ENCODE measurements around the gene CALCR. TPM values are rescaled to one million over a fixed set of nuclear protein-coding genes. Genes with fewer than 3 reads are reported as not detected.

CALCR gene
- total RNA-seq (2014; rRNA removed; shearing (Covaris generic)) (not detected in 2 replicates), polyA plus RNA-seq (2016; fragmentation: Nextera tagmentation; extraction: Ambion mirVana) (not detected in 2 replicates)

GRCh38 chr7:93574646-93575554 lies at the start of gene CALCR:
CALCR (minus strand) TSS chr7:93574724; CDS start chr7:93486981, 87,743 bp downstream.
- Histone ChIP-seq H4K20me1 (ENCODE audit: insufficient read depth) (no peaks in the 10 kb centered on the region), H3K4me1 (ENCODE audit: insufficient read depth) (no peaks in the 10 kb centered on the region), H3F3A (ENCODE audit: insufficient read depth) (no peaks in the 10 kb centered on the region), H3K4me2 (ENCODE audit: unreplicated experiment) (no peak within 1 kb of the TSS), H3K36me3 (ENCODE audit: low read depth) (no peaks in the 10 kb centered on the region), H3K9me3 (ENCODE audit: low read depth) (no peaks in the 10 kb centered on the region), H3K9ac (no peak within 1 kb of the TSS), H2AFZ (no peak within 1 kb of the TSS), H3K27me3 (replicated peaks; ENCODE audit: insufficient read depth) (peaks cover 56% of the 10 kb centered on the region), H3K27ac (no peak within 1 kb of the TSS), H3K9me2 (ENCODE audit: insufficient read depth) (no peaks in the 10 kb centered on the region), H3K4me3 (no peak within 1 kb of the TSS), H3K79me2 (ENCODE audit: insufficient read depth) (no peaks in the 10 kb centered on the region)
- DNase-seq, result peak; percentile 8
- WGBS, 2 experiments (ENCODE audit: low coverage in 1 of 2, low lambda C conversion rate in 2 of 2, missing lambda C conversion rate in 2 of 2), result 2% methylated on average over 30 to 42 of the region's 46 CpGs
- in situ Hi-C loops (cut with MboI), result no loop called here
- TF ChIP-seq EZH2 (IDR thresholded peaks at IDR 0.05; ENCODE audit: insufficient read depth, poor library complexity, severe bottlenecking) (no peak), EZH2phosphoT487 (IDR thresholded peaks at IDR 0.05; ENCODE audit: insufficient read depth, low read depth) (no peak)

- H3K9me3 ChIP-seq (ENCODE audit: low read depth), result no peaks in the 10 kb centered on the region
- no peaks in the 10 kb centered on the region for H3K9me2 ChIP-seq (ENCODE audit: insufficient read depth)
- H4K20me1 ChIP-seq (ENCODE audit: insufficient read depth), result no peaks in the 10 kb centered on the region
- H3K79me2 ChIP-seq (ENCODE audit: insufficient read depth), result no peaks in the 10 kb centered on the region
- no peaks in the 10 kb centered on the region for H3K27me3 ChIP-seq (replicated peaks; ENCODE audit: insufficient read depth)
- H3F3A ChIP-seq (ENCODE audit: insufficient read depth), result no peaks in the 10 kb centered on the region
- in situ Hi-C loops (cut with MboI), result no loop called here
- no peak overlapping the region for H3K9ac ChIP-seq
- no peak overlapping the region for H2AFZ ChIP-seq
- no peak overlapping the region for H3K4me3 ChIP-seq
- no peak overlapping the region for H3K27ac ChIP-seq
- TF ChIP-seq EZH2 (IDR thresholded peaks at IDR 0.05; ENCODE audit: insufficient read depth, poor library complexity, severe bottlenecking), result no peak
- TF ChIP-seq EZH2phosphoT487 (IDR thresholded peaks at IDR 0.05; ENCODE audit: insufficient read depth, low read depth), result no peak
- no peaks in the 10 kb centered on the region for H3K36me3 ChIP-seq (ENCODE audit: low read depth)
- H3K4me1 ChIP-seq (ENCODE audit: insufficient read depth), result no peaks in the 10 kb centered on the region
- WGBS, 2 experiments (ENCODE audit: low coverage in 1 of 2, low lambda C conversion rate in 2 of 2, missing lambda C conversion rate in 2 of 2), result 68 to 89% methylated on average over 1 of the region's 1 CpG
- no peak overlapping the region for H3K4me2 ChIP-seq (ENCODE audit: unreplicated experiment)
- DNase-seq, result no peak
These were observed 49.3 kb upstream of the CALCR start for GRCh38 chr7:93623816-93624215.

GRCh38 chr7:93622036-93623033 lies 47.8 kb upstream of the CALCR start:
- Histone ChIP-seq H3K4me2 (ENCODE audit: unreplicated experiment) (peak overlapping the region; percentile 56), H3K9ac (no peak overlapping the region)
- WGBS, 2 experiments (ENCODE audit: low coverage in 1 of 2, low lambda C conversion rate in 2 of 2, missing lambda C conversion rate in 2 of 2), result 14 to 17% methylated on average over 13 of the region's 13 CpGs

GRCh38 chr7:93620864-93621263 lies 46.3 kb upstream of the CALCR start:
- Histone ChIP-seq H3K79me2 (ENCODE audit: insufficient read depth) (no peaks in the 10 kb centered on the region), H3K36me3 (ENCODE audit: low read depth) (no peaks in the 10 kb centered on the region), H3K27me3 (replicated peaks; ENCODE audit: insufficient read depth) (0 out of 2 replicates have a peak, but pooled peaks cover 3% of the 10 kb centered on the region), H3K4me1 (ENCODE audit: insufficient read depth) (no peaks in the 10 kb centered on the region), H2AFZ (no peak overlapping the region), H3K9me2 (ENCODE audit: insufficient read depth) (no peaks in the 10 kb centered on the region), H3K9me3 (ENCODE audit: low read depth) (no peaks in the 10 kb centered on the region), H3K9ac (no peak overlapping the region), H3K4me3 (no peak overlapping the region), H3K27ac (no peak overlapping the region), H3K4me2 (ENCODE audit: unreplicated experiment) (no peak overlapping the region), H4K20me1 (ENCODE audit: insufficient read depth) (no peaks in the 10 kb centered on the region), H3F3A (ENCODE audit: insufficient read depth) (no peaks in the 10 kb centered on the region)
- in situ Hi-C loops (cut with MboI), result no loop called here
- TF ChIP-seq EZH2phosphoT487 (IDR thresholded peaks at IDR 0.05; ENCODE audit: insufficient read depth, low read depth) (no peak), EZH2 (IDR thresholded peaks at IDR 0.05; ENCODE audit: insufficient read depth, poor library complexity, severe bottlenecking) (no peak)
- DNase-seq, result no peak

More at GRCh38 chr7:93622036-93623033, 47.8 kb upstream of the CALCR start:
- peak overlapping the region; percentile 48 for H3K4me3 ChIP-seq
- no peaks in the 10 kb centered on the region for H3K9me3 ChIP-seq (ENCODE audit: low read depth)
- no peaks in the 10 kb centered on the region for H3K36me3 ChIP-seq (ENCODE audit: low read depth)
- DNase-seq, result peak; percentile 70
- H3K4me1 ChIP-seq (ENCODE audit: insufficient read depth), result no peaks in the 10 kb centered on the region
- H3K79me2 ChIP-seq (ENCODE audit: insufficient read depth), result no peaks in the 10 kb centered on the region
- H3F3A ChIP-seq (ENCODE audit: insufficient read depth), result no peaks in the 10 kb centered on the region
- H3K27ac ChIP-seq, result no peak overlapping the region
- 0 out of 2 replicates have a peak, but pooled peaks cover 3% of the 10 kb centered on the region for H3K27me3 ChIP-seq (replicated peaks; ENCODE audit: insufficient read depth)
- no peaks in the 10 kb centered on the region for H4K20me1 ChIP-seq (ENCODE audit: insufficient read depth)
- H3K9me2 ChIP-seq (ENCODE audit: insufficient read depth), result no peaks in the 10 kb centered on the region
- in situ Hi-C loops (cut with MboI), result no loop called here
- no peak for TF ChIP-seq EZH2phosphoT487 (IDR thresholded peaks at IDR 0.05; ENCODE audit: insufficient read depth, low read depth)
- no peak for TF ChIP-seq EZH2 (IDR thresholded peaks at IDR 0.05; ENCODE audit: insufficient read depth, poor library complexity, severe bottlenecking)
- H2AFZ ChIP-seq, result peak overlapping the region; percentile 72

Measured in GM23248 (cell line).